DOHH2 (cell line): ENCODE measurements around the gene RAD9A.
"Not testable (repeated sequence)": the region's sequence is repeated elsewhere in the genome, so short reads cannot be mapped to it uniquely, and the experiment has no call there.

ENCODE experiments used
- H3F3A ChIP-seq: fragments of 200-600 bp; sonication (generic), shearing (Covaris generic); 2 replicates; pipeline ENCODE4 v1.6.0; 2016; ENCODE audit warnings: antibody characterized with exemption, mild to moderate bottlenecking; ENCODE audit not compliant: control insufficient read depth, insufficient read depth
- H3K27ac ChIP-seq: fragments of 200-600 bp; sonication (generic); 2 replicates; pipeline ENCODE4 v1.5.1; 2014; ENCODE audit warnings: low read depth, mild to moderate bottlenecking, low read length, moderate library complexity
- H3K27me3 ChIP-seq: fragments of 200-600 bp; sonication (generic); 2 replicates; pipeline ENCODE4 v1.6.1; 2014; ENCODE audit warnings: mild to moderate bottlenecking, low read length, mixed read lengths; ENCODE audit not compliant: control insufficient read depth
- H3K36me3 ChIP-seq: fragments of 200-600 bp; sonication (generic); 2 replicates; pipeline ENCODE4 v1.6.1; 2014; ENCODE audit warnings: mild to moderate bottlenecking, low read length, moderate library complexity, mixed read lengths; ENCODE audit not compliant: control insufficient read depth
- H3K4me1 ChIP-seq: fragments of 200-600 bp; sonication (generic); 2 replicates; pipeline ENCODE4 v1.6.1; 2014; ENCODE audit warnings: mild to moderate bottlenecking, low read length, mixed read lengths; ENCODE audit not compliant: control insufficient read depth
- H3K4me2 ChIP-seq: fragments of 200-600 bp; sonication (generic); 2 replicates; pipeline ENCODE4 v1.6.0; 2014; ENCODE audit warnings: mild to moderate bottlenecking, low read length, moderate library complexity
- H3K4me3 ChIP-seq: fragments of 200-600 bp; sonication (generic); 2 replicates; pipeline ENCODE4 v1.5.1; 2014; ENCODE audit warnings: mild to moderate bottlenecking, low read length, mixed read lengths
- H3K79me2 ChIP-seq: fragments of 200-600 bp; sonication (generic); 2 replicates; pipeline ENCODE4 v1.6.1; 2014; ENCODE audit warnings: mild to moderate bottlenecking, low read length, mixed read lengths; ENCODE audit not compliant: control insufficient read depth
- H3K9me2 ChIP-seq: fragments of 200-600 bp; sonication (generic); replicated peaks from 2 replicates; pipeline ENCODE4 v1.6.1; 2014; ENCODE audit warnings: mild to moderate bottlenecking, low read length, mixed read lengths; ENCODE audit not compliant: control insufficient read depth
- H3K9me3 ChIP-seq: fragments of 200-600 bp; sonication (generic); 2 replicates; pipeline ENCODE4 v1.6.1; 2014; ENCODE audit warnings: antibody characterized with exemption, low read length, mixed read lengths; ENCODE audit not compliant: control insufficient read depth, insufficient read depth
- H4K20me1 ChIP-seq: fragments of 200-600 bp; sonication (generic); 2 replicates; pipeline ENCODE4 v1.6.0; 2014; ENCODE audit warnings: low read depth, mild to moderate bottlenecking, antibody characterized with exemption, low read length, moderate library complexity; ENCODE audit not compliant: control insufficient read depth, insufficient read depth
- EZH2phosphoT487 ChIP-seq: fragments of 200-600 bp; sonication (generic); IDR thresholded peaks from 2 replicates; pipeline ENCODE4 v1.6.1; 2017; ENCODE audit warnings: borderline replicate concordance, mild to moderate bottlenecking, antibody characterized with exemption, low read length, moderate library complexity, mixed read lengths
- TF ChIP-seq, protein P1 (sequence below): fragments of 200-600 bp; sonication (generic); IDR thresholded peaks from one replicate; pipeline ENCODE4 v1.5.1; 2014; ENCODE audit warnings: antibody characterized with exemption, mild to moderate bottlenecking, low read depth, low read length; ENCODE audit not compliant: poor library complexity, severe bottlenecking

The RAD9A gene

DNA sequence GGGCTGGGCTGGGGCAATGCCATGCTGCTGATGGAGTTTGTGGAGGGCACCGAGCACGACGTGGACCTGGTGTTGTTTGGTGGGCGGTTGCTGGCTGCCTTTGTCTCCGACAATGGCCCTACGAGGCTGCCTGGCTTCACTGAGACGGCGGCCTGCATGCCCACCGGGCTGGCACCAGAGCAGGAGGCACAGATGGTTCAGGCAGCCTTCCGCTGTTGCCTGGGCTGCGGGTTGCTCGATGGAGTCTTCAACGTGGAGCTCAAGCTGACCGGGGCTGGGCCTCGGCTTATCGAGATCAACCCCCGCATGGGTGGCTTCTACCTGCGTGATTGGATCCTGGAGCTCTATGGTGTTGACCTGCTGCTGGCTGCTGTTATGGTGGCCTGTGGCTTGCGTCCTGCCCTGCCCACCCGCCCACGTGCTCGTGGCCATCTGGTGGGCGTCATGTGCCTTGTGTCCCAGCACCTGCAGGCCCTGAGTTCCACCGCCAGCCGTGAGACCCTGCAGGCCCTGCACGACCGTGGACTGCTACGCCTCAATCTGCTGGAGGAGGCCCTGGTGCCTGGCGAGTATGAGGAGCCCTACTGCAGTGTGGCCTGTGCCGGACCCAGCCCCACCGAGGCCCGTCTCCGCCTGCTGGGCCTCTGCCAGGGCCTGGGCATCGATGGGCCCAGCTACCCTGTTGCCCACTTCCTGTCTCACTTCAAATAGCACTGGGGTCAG lies 32.3 kb downstream of the RAD9A start:
- H3K4me2 ChIP-seq = no peak overlapping the region
- H3K27me3 ChIP-seq = no peaks in the 10 kb centered on the region
- H3K4me1 ChIP-seq = peaks cover 31% of the 10 kb centered on the region
- no peak for TF ChIP-seq EZH2phosphoT487
- TF ChIP-seq, protein P1, sequence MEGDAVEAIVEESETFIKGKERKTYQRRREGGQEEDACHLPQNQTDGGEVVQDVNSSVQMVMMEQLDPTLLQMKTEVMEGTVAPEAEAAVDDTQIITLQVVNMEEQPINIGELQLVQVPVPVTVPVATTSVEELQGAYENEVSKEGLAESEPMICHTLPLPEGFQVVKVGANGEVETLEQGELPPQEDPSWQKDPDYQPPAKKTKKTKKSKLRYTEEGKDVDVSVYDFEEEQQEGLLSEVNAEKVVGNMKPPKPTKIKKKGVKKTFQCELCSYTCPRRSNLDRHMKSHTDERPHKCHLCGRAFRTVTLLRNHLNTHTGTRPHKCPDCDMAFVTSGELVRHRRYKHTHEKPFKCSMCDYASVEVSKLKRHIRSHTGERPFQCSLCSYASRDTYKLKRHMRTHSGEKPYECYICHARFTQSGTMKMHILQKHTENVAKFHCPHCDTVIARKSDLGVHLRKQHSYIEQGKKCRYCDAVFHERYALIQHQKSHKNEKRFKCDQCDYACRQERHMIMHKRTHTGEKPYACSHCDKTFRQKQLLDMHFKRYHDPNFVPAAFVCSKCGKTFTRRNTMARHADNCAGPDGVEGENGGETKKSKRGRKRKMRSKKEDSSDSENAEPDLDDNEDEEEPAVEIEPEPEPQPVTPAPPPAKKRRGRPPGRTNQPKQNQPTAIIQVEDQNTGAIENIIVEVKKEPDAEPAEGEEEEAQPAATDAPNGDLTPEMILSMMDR = no peak
- H3F3A ChIP-seq = no peaks in the 10 kb centered on the region
- H3K9me3 ChIP-seq = no peaks in the 10 kb centered on the region
- no peaks in the 10 kb centered on the region for H4K20me1 ChIP-seq
- no peak overlapping the region for H3K27ac ChIP-seq
- H3K36me3 ChIP-seq = no peaks in the 10 kb centered on the region
- no peak overlapping the region for H3K4me3 ChIP-seq
- H3K79me2 ChIP-seq = peaks cover 7% of the 10 kb centered on the region
- no peaks in the 10 kb centered on the region for H3K9me2 ChIP-seq

DNA sequence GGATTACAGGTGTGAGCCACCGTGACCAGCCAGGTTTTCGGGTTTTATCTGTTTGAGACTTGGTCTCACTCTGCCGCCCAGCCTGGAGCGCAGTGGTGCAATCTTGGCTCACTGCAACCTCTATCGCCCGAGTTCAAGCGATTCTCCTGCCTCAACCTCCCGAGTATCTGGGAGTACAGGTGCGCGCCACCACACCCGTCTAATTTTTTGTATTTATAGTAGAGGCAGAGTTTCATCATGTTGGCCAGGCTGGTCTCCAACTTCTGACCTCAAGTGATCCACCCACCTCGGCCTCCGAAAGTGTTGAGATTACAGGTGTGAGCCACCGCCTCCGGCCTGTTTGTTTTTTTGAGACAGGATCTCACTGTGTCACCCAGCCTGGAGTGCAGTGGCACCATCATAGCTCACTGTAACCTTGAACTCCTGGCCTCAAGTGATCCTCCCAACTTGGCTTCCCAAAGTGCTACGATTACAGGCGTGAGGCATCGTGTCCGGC lies 35.6 kb downstream of the RAD9A start:
- H3K36me3 ChIP-seq = peaks cover 26% of the 10 kb centered on the region
- peak overlapping the region; percentile 73 for H3K4me2 ChIP-seq
- H4K20me1 ChIP-seq, H3K9me3 ChIP-seq, H3F3A ChIP-seq, H3K27me3 ChIP-seq, H3K9me2 ChIP-seq: not testable (repeated sequence)
- H3K79me2 ChIP-seq = peaks cover 31% of the 10 kb centered on the region
- peaks cover 15% of the 10 kb centered on the region for H3K4me1 ChIP-seq
- peak overlapping the region; percentile 73 for H3K4me3 ChIP-seq
- H3K27ac ChIP-seq = peak overlapping the region; percentile 29

DNA sequence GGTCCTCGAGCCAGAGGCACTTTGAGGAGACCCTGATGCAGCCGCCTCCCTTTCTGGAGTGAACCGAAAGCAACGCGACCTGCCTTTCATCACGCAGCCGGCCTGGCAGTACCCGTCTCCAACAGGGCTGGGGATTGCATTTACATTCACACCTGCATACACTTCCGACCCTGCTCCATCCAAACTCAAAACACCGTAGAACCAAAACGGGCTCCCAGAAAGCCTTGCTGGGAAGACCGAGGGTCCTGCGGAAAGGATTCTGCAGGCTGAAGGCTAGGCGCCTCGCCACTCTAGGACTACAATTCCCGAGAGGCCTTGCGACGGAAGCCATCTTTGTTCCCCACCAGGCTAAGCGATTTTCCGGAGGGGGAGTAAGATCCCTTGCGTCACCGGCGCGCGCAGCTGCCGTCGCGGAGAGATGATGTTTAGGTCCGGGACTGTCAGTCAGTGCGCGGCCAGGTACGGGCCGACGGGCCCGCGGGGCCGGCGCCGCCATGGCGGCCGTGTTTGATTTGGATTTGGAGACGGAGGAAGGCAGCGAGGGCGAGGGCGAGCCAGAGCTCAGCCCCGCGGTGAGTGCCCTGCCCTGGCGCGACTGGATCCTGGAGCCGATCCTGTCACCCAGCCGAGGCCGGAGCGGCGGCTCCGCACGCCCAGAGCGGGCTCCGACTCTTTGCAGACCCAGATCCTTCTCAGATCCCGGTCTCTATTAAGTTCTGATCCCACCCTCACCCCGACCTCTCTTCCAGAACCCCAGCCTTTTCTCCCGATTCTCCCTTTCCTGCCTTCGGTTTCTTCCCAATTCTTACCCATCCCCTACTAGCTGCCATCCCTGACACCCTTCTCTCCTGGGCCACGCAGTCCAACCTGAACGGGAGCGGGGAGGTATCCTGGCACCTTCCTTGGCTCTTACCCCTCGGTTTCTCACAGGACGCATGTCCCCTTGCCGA lies 36.5 kb downstream of the RAD9A start, which contains the start of gene RPS6KB2:
RPS6KB2 (plus strand) TSS at position 443 of the 950 bp plus-strand sequence; CDS start at position 495, 52 bp downstream.
- peaks cover 35% of the 10 kb centered on the region for H3K36me3 ChIP-seq
- H3K9me2 ChIP-seq = no peaks in the 10 kb centered on the region
- peak within 1 kb of the TSS; percentile 29 for H3K27ac ChIP-seq
- no peaks in the 10 kb centered on the region for H4K20me1 ChIP-seq
- H3K27me3 ChIP-seq = no peaks in the 10 kb centered on the region
- peak within 1 kb of the TSS; percentile 73 for H3K4me3 ChIP-seq
- peaks cover 16% of the 10 kb centered on the region for H3K4me1 ChIP-seq
- peaks cover 31% of the 10 kb centered on the region for H3K79me2 ChIP-seq
- no peak for TF ChIP-seq EZH2phosphoT487
- TF ChIP-seq, protein P1 = no peak
- no peaks in the 10 kb centered on the region for H3K9me3 ChIP-seq
- peak within 1 kb of the TSS; percentile 73 for H3K4me2 ChIP-seq
- H3F3A ChIP-seq = 0 out of 2 replicates have a peak, but pooled peaks cover 1% of the 10 kb centered on the region
